ENCODE results near the gene OR1F1.

- no peak for TF ChIP-seq CTCF (IDR thresholded peaks at IDR 0.05)
- no peak for TF ChIP-seq POLR2A (IDR thresholded peaks at IDR 0.05)
Measured at GRCh38 chr16:3243882-3244281, 55.9 kb downstream of the OR1F1 start.

Data from stomach (tissue), 4 donors.